Aorta (tissue), 5 donors: Measurements from ENCODE around the gene SLC38A9. TPM values are rescaled to one million over a fixed set of nuclear protein-coding genes. Genes with fewer than 3 reads are reported as not detected.

Experiments used
- ATAC-seq: fragments of 200-7000 bp; cut with Tn5 transposase; one replicate; pipeline ENCODE4 v1.9.1; 2022; ENCODE audit warnings: moderate library complexity; ENCODE audit not compliant: low FRiP score
- DNase-seq, 2 donors: peaks; one replicate each; pipeline ENCODE4 v3.0.0-alpha.2; 2020
- H3K27ac ChIP-seq, 2 donors: one replicate each; pipeline ENCODE4 v1.5.1; 2013; ENCODE audit warnings: low read length in 2 of 2, mild to moderate bottlenecking in 2 of 2, moderate library complexity in 2 of 2, control low read depth in 1 of 2, inconsistent platforms in 1 of 2, low read depth in 1 of 2
- H3K27me3 ChIP-seq, 2 donors: one replicate each; pipeline ENCODE4 v1.6.1; 2013; ENCODE audit warnings: control low read depth in 1 of 2, low read length in 1 of 2, mild to moderate bottlenecking in 1 of 2, moderate library complexity in 1 of 2; ENCODE audit not compliant: insufficient read depth in 2 of 2, control insufficient read depth in 1 of 2
- H3K36me3 ChIP-seq, 2 donors: one replicate each; pipeline ENCODE4 v1.6.1; 2013; ENCODE audit warnings: control low read depth in 1 of 2, low read length in 1 of 2, mild to moderate bottlenecking in 1 of 2; ENCODE audit not compliant: insufficient read depth in 2 of 2, control insufficient read depth in 1 of 2
- H3K4me1 ChIP-seq, 2 donors: one replicate each; pipeline ENCODE4 v1.6.1; 2013; ENCODE audit warnings: low read length in 2 of 2, control low read depth in 1 of 2, mild to moderate bottlenecking in 1 of 2, moderate library complexity in 1 of 2; ENCODE audit not compliant: insufficient read depth in 2 of 2, control insufficient read depth in 1 of 2
- H3K4me3 ChIP-seq, 2 donors: one replicate each; pipeline ENCODE4 v1.5.1; 2013; ENCODE audit warnings: low read length in 2 of 2, control low read depth in 1 of 2, mild to moderate bottlenecking in 1 of 2
- H3K9me3 ChIP-seq: one replicate; pipeline ENCODE4 v1.6.1; 2013; ENCODE audit warnings: mild to moderate bottlenecking, low read length; ENCODE audit not compliant: control insufficient read depth
- WGBS, 2 donors: extraction: QIAGEN DNeasy Blood & Tissue Kit; methylation state at CpG; one replicate each; pipeline ENCODE4 v1.1.7; 2013; 5-methylcytosine and 5-hydroxymethylcytosine counted together
- intact Hi-C, 2 donors: fragments of 100-400 bp; cut with DNase I; formaldehyde crosslinking; loops; one replicate each; pipeline versions ENCODE4 v1.14.2 to v1.15.0; 2022
- polyA plus RNA-seq, 2 donors: library from polyadenylated mRNA; stranded (reverse); fragments of 200-250 nt; gene quantifications; one replicate each; pipeline ENCODE4 v1.2.3, GENCODE V29; 2013
- total RNA-seq, 2 donors: library from RNA; stranded (reverse); fragmentation: NEBNext Ultra II Directional; extraction: Animal tissue kit (Norgen Biotek cat#: 25700); gene quantifications; one replicate each; pipeline ENCODE4 v1.2.1, GENCODE V29; 2021
- donor health status: healthy with polysubstance abuse.
- donor health status: Bipolar disorder and iron deficiency.
- donor health status: DM: no; HTN: no; CAD: no.
- donor health status: DM: no; HTN: no; CAD: no.
- donor health status: DM: yes; HTN: yes; CAD: no.

SLC38A9 gene
- total and polyA plus RNA-seq, 4 donors: 9.3 to 34.7 (median 17.1) TPM

DNA sequence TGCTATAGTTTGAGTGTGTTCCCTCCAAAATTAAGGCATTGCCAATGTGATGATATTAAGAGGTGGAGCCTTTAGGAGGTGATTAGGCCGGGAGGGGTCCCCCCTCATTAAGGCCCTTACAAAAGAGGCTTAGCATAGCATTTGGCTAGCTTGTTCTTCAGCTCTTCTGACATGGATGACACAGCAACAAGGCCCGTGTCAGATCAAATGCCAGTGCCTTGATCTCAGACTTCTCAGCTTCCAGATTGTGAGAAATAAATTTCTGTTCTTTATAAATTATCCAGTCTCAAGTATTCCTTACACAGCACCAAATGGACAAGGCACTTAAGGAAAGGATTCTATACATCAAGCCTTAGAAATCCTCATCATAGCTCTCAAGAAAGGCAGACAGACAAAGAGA, 31.8 kb downstream of the SLC38A9 start:
- Histone ChIP-seq H3K4me3 (no peak overlapping the region), H3K4me1 (no peaks in the 10 kb centered on the region), H3K27ac (no peak overlapping the region), H3K9me3 (no peaks in the 10 kb centered on the region), H3K27me3 (no peaks in the 10 kb centered on the region), H3K36me3 (no peaks in the 10 kb centered on the region)
- WGBS, 2 donors: 76 to 79% methylated on average over 2 of the region's 2 CpGs
- DNase-seq (no peak), ATAC-seq (no peak)
- intact Hi-C loops: no loop called here

DNA sequence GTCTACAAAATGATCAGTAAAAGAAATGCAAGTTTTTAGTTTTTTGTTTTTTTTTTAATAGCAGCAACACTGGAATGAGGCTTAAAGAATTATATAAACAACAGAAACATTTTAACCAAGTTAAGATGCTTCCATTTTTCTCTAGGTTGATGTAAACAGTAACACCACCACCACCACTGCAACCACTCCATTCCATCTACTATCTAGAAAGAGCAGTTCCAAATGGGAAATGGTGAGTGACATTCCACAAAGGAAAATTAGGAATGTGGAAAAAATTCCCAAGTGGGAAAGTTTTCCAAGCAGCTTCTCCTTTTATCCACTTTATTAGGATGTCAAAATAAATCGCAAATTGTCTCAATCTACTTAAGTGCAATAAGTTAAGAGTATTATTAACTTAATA, 32.6 kb downstream of the SLC38A9 start:
- ATAC-seq (no peak), DNase-seq (no peak)
- H3K4me3 ChIP-seq: no peak overlapping the region
- H3K27me3 ChIP-seq: no peaks in the 10 kb centered on the region
- no peaks in the 10 kb centered on the region for H3K4me1 ChIP-seq
- no peaks in the 10 kb centered on the region for H3K9me3 ChIP-seq
- no peak overlapping the region for H3K27ac ChIP-seq
- no peaks in the 10 kb centered on the region for H3K36me3 ChIP-seq
- intact Hi-C loops: loop anchor here in 1 of 2 donors (10.0 kb wide), 1 partner anchor 145 kb away; the partner anchor contains the start of gene PLPP1
- 46 to 97% methylated on average over 1 of the region's 1 CpG for WGBS, 2 donors

DNA sequence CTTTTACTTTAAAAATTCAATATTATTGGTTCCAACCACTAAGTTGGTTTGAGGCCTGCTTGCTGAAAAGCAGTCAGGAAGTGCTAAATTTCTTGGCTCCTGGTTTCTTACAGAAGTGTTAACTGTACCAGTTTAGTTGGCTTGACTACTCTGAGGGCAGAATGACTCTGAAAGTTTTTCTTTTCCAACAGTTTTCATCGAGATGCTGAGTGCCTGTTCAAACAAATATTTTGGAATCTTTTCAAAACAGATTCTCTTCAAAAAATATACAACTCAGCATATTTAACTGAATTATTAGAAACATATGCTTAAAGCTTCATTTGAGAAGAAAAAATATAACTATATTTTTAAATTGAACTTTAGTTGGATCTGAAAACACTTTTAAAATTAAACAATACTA, 37.0 kb downstream of the SLC38A9 start:
- Histone ChIP-seq H3K36me3 (no peaks in the 10 kb centered on the region), H3K27me3 (no peaks in the 10 kb centered on the region), H3K4me3 (no peak overlapping the region), H3K4me1 (peaks cover 0 to 3% of the 10 kb centered on the region in 2 donors), H3K9me3 (no peaks in the 10 kb centered on the region), H3K27ac (no peak overlapping the region)
- WGBS, 2 donors: 0 to 5% methylated on average over 1 of the region's 1 CpG
- intact Hi-C loops: loop anchor here in 1 of 2 donors (10.0 kb wide), 1 partner anchor 140 kb away; the partner anchor contains the start of gene PLPP1
- ATAC-seq (no peak), DNase-seq (no peak)

DNA sequence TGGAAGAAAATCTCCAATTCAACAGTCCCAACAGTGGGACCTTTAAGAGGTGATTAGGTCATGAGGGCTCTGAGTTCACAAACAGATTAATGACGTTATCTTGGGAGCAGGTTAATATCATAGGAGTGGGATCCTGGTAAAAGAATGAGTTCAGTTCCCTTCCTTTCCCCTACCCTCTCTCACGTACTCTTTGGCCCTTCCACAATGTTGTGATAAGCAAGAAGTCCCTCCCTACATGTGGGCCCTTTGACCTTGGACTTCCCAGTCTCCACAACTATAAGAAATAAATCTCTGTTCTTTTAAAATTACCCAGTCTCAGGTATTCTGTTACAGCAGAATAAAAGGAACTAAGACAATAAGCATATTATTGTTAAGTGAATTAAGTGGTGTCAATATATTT, 37.8 kb downstream of the SLC38A9 start:
- DNase-seq (no peak), ATAC-seq (no peak)
- WGBS, 2 donors: 65 to 83% methylated on average over 2 of the region's 2 CpGs
- intact Hi-C loops: loop anchor here in 1 of 2 donors (10.0 kb wide), 1 partner anchor 140 kb away; the partner anchor contains the start of gene PLPP1
- no peak overlapping the region for H3K27ac ChIP-seq
- peaks cover 0 to 3% of the 10 kb centered on the region in 2 donors for H3K4me1 ChIP-seq
- H3K36me3 ChIP-seq: no peaks in the 10 kb centered on the region
- no peak overlapping the region for H3K4me3 ChIP-seq
- H3K27me3 ChIP-seq: no peaks in the 10 kb centered on the region
- no peaks in the 10 kb centered on the region for H3K9me3 ChIP-seq

DNA sequence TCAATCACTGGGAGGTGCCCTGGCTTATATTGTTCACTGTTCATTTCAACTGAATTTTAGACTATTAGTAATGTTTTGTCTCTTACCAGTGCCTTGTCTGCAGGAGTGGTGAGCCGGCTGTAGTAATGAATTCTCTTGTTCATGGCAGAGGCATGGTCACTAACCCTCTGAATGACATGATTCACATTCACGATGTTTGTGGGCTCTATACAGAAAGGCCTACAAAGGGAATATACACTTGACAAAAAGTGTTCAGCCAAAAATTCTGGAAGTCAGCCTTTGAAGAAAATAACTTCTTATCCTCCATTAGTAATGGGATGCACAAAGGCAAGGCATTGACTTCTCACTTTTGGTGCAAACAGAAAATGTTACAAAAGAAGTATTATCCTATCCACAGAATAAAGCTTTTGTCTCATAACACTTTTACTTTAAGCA, 39.6 kb downstream of the SLC38A9 start:
- H3K27me3 ChIP-seq: no peaks in the 10 kb centered on the region
- peaks cover 0 to 3% of the 10 kb centered on the region in 2 donors for H3K4me1 ChIP-seq
- H3K27ac ChIP-seq: no peak overlapping the region
- DNase-seq (no peak), ATAC-seq (peak; percentile 39)
- H3K36me3 ChIP-seq: no peaks in the 10 kb centered on the region
- intact Hi-C loops: loop anchor here in 1 of 2 donors (10.0 kb wide), 1 partner anchor 138 kb away; the partner anchor contains the start of gene PLPP1
- no peaks in the 10 kb centered on the region for H3K9me3 ChIP-seq
- WGBS, 2 donors: 43 to 56% methylated on average over 2 of the region's 2 CpGs
- H3K4me3 ChIP-seq: no peak overlapping the region

DNA sequence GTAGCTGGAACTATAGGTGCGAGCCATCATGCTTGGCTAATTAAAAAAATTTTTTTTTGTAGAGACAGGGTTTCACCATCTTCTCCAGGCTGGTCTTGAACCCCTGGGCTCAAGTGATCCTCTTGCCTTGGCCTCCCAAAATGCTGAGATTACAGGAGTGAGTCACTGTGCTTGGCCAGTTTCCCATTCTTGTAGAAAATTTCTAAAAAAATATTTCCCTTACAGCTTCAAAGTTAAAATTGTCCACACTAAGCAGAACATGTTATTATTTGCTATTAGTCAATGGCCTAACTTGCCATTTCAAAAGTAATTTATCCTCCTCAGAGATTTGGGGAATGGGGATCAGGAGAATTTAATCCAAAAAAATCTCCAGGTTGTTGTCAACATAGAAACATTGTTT, 40.1 kb downstream of the SLC38A9 start:
- intact Hi-C loops: loop anchor here in 1 of 2 donors (10.0 kb wide), 1 partner anchor 137 kb away; the partner anchor contains the start of gene PLPP1
- ATAC-seq (peak; percentile 63), DNase-seq (no peak)
- no peaks in the 10 kb centered on the region for H3K36me3 ChIP-seq
- H3K4me1 ChIP-seq: peaks cover 0 to 3% of the 10 kb centered on the region in 2 donors
- H3K9me3 ChIP-seq: no peaks in the 10 kb centered on the region
- H3K27me3 ChIP-seq: no peaks in the 10 kb centered on the region
- 100% methylated on average over 1 of the region's 1 CpG for WGBS, 2 donors
- H3K27ac ChIP-seq: no peak overlapping the region
- H3K4me3 ChIP-seq: no peak overlapping the region

DNA sequence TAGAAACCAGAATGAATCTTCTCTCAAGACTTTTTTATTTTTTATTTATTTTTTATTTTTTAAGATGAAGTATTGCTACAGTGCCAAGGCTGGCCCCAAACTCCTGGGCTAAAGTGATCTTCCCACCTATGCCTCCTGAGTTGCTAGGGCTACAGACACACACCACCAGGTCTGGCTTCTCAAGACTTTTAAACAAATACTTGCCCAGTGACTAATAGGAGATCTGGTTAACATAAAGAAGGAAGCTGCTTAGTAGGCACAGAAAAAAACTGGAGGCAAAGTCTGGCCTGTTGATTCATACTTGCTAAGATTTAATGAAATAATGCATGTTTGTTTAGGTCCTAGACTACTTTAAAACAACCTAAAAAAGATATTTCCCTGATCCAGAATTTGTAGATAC, 43.8 kb downstream of the SLC38A9 start:
- no peaks in the 10 kb centered on the region for H3K27me3 ChIP-seq
- intact Hi-C loops: loop anchor here (5.0 to 10.0 kb wide), 2 partner anchors 64 to 66 kb away; no protein-coding TSS in a partner anchor
- no peaks in the 10 kb centered on the region for H3K9me3 ChIP-seq
- H3K27ac ChIP-seq: no peak overlapping the region
- ATAC-seq: no peak
- no peak overlapping the region for H3K4me3 ChIP-seq
- no peak for DNase-seq
- no peaks in the 10 kb centered on the region for H3K36me3 ChIP-seq
- peaks cover 0 to 3% of the 10 kb centered on the region in 2 donors for H3K4me1 ChIP-seq

DNA sequence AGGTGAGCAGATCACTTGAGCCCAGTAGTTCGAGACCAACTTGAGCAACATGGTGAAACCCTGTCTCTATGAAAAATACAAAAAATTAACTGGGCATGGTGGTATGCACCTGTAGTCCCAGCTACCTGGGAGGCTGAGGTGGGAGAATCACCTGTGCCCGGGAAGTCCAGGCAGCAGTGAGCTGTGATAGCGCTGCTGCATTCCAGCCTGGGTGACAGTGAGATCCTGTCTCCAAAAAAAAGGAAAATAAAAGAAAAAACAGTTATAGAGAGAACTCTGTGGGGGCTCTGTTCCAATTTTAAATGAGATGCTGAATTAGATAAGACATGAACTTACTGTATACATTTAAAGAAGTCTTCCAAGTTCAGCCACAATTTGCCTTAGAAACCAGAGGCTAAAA, 44.2 kb downstream of the SLC38A9 start:
- no peaks in the 10 kb centered on the region for H3K27me3 ChIP-seq

DNA sequence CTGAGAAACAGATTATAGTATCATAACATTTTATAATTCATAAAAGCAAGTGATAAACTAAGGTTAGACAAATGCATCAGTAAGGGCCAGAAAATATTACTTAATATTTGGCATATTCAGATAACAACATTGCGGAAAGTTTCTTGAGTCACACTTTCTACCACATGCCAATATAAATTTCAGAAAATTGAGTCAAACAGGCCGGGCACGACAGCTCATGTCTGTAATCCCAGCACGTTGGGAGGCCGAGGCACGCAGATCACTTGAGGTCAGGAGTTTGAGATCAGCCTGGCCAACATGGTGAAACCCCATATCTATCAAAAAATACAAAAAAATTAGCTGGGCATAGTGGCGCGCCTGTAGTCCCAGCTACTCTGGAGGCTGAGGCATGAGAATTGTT, 47.1 kb downstream of the SLC38A9 start:
- H3K27me3 ChIP-seq: no peaks in the 10 kb centered on the region
- no peak overlapping the region for H3K4me3 ChIP-seq
- DNase-seq (peak; percentile 75 to 80), ATAC-seq (peak; percentile 77)
- H3K4me1 ChIP-seq: no peaks in the 10 kb centered on the region
- no peak overlapping the region for H3K27ac ChIP-seq
- 1 to 5% methylated on average over 8 of the region's 8 CpGs for WGBS, 2 donors
- H3K9me3 ChIP-seq: no peaks in the 10 kb centered on the region
- intact Hi-C loops: loop anchor here (5.0 to 10.0 kb wide), 2 partner anchors 60 to 63 kb away; no protein-coding TSS in a partner anchor
- H3K36me3 ChIP-seq: no peaks in the 10 kb centered on the region

More for the DNA sequence above, 44.2 kb downstream of the SLC38A9 start:
- Histone ChIP-seq H3K36me3 (no peaks in the 10 kb centered on the region), H3K27ac (peak overlapping the region in 1 of 2 donors; percentile 43), H3K4me3 (no peak overlapping the region), H3K4me1 (peaks cover 0 to 3% of the 10 kb centered on the region in 2 donors), H3K9me3 (no peaks in the 10 kb centered on the region)
- 94 to 97% methylated on average over 3 of the region's 3 CpGs for WGBS, 2 donors
- DNase-seq (no peak), ATAC-seq (no peak)
- intact Hi-C loops: loop anchor here (5.0 to 10.0 kb wide), 2 partner anchors 63 to 66 kb away; no protein-coding TSS in a partner anchor
